Liver (tissue), 9 donors: Measurements from ENCODE around the gene RNASE3. TPM values are rescaled to one million over a fixed set of nuclear protein-coding genes. Genes with fewer than 3 reads are reported as not detected.

Source experiments
- DNase-seq: peaks from one replicate; pipeline ENCODE4 v3.0.0-alpha.2; 2017; ENCODE audit warnings: low spot score
- H3K27ac ChIP-seq, 2 donors: one replicate each; pipeline ENCODE4 v1.7.0; 2013; ENCODE audit warnings: inconsistent platforms in 2 of 2, low read length in 2 of 2, control low read depth in 1 of 2, low read depth in 1 of 2, mild to moderate bottlenecking in 1 of 2
- H3K27me3 ChIP-seq, 4 donors: one replicate each; pipeline versions ENCODE4 v1.6.1 to v1.7.0; 2013; ENCODE audit warnings: low read length in 3 of 4, inconsistent platforms in 1 of 4, mild to moderate bottlenecking in 1 of 4, moderate library complexity in 1 of 4; ENCODE audit not compliant: control insufficient read depth in 4 of 4, insufficient read depth in 4 of 4
- H3K36me3 ChIP-seq, 4 donors: one replicate each; pipeline versions ENCODE4 v1.6.1 to v1.7.0; 2013; ENCODE audit warnings: low read length in 3 of 4, mild to moderate bottlenecking in 3 of 4, low read depth in 1 of 4, moderate library complexity in 1 of 4; ENCODE audit not compliant: control insufficient read depth in 4 of 4, insufficient read depth in 3 of 4
- H3K4me1 ChIP-seq, 4 donors: one replicate each; pipeline versions ENCODE4 v1.6.1 to v1.7.0; 2013; ENCODE audit warnings: low read length in 3 of 4, mild to moderate bottlenecking in 3 of 4, moderate library complexity in 1 of 4; ENCODE audit not compliant: control insufficient read depth in 4 of 4, insufficient read depth in 4 of 4
- H3K4me3 ChIP-seq, 3 donors: one replicate each; pipeline versions ENCODE4 v1.6.1 to v1.7.0; 2013; ENCODE audit warnings: low read length in 3 of 3, control low read depth in 1 of 3, low read depth in 1 of 3, mild to moderate bottlenecking in 1 of 3
- H3K9ac ChIP-seq, 2 donors: one replicate each; pipeline ENCODE4 v1.7.0; 2013; ENCODE audit warnings: low read length in 2 of 2, mild to moderate bottlenecking in 2 of 2, moderate library complexity in 2 of 2, control low read depth in 1 of 2, low read depth in 1 of 2
- H3K9me3 ChIP-seq, 4 donors: one replicate each; pipeline versions ENCODE4 v1.6.1 to v1.7.0; 2013; ENCODE audit warnings: low read length in 3 of 4; ENCODE audit not compliant: control insufficient read depth in 4 of 4
- ATF3 ChIP-seq: IDR thresholded peaks from 2 replicates; pipeline ENCODE4 v1.6.1; 2016; ENCODE audit warnings: antibody characterized with exemption
- CTCF ChIP-seq: fragments of 150-350 bp; IDR thresholded peaks from 2 replicates; pipeline ENCODE4 v1.5.1; 2017; ENCODE audit warnings: improper control_type of control experiment, low read depth, low read length; ENCODE audit not compliant: missing input control
- EGR1 ChIP-seq, 2 donors: IDR thresholded peaks; 2 replicates each; pipeline ENCODE4 v1.6.1; 2016 to 2018; ENCODE audit warnings: antibody characterized with exemption in 2 of 2, low read depth in 2 of 2
- FOXA1 ChIP-seq: IDR thresholded peaks from 2 replicates; pipeline ENCODE4 v1.6.1; 2016; ENCODE audit warnings: antibody characterized with exemption
- FOXA2 ChIP-seq: IDR thresholded peaks from 2 replicates; pipeline ENCODE4 v1.6.1; 2016; ENCODE audit warnings: antibody characterized with exemption
- GABPA ChIP-seq, 2 donors: IDR thresholded peaks in 1 of 2; conservative IDR thresholded peaks in 1 of 2; 2 replicates each; pipeline ENCODE4 v1.6.1; 2016; ENCODE audit warnings: antibody characterized with exemption in 2 of 2, mild to moderate bottlenecking in 1 of 2, moderate library complexity in 1 of 2
- HNF4A ChIP-seq, 2 donors: conservative IDR thresholded peaks; 2 replicates each; pipeline ENCODE4 v1.6.1; 2016; ENCODE audit warnings: antibody characterized with exemption in 2 of 2, mild to moderate bottlenecking in 2 of 2
- HNF4G ChIP-seq: IDR thresholded peaks from 2 replicates; pipeline ENCODE4 v1.6.1; 2016; ENCODE audit warnings: antibody characterized with exemption
- JUND ChIP-seq, 2 donors: IDR thresholded peaks; 2 replicates each; pipeline ENCODE4 v1.6.1; 2016; ENCODE audit warnings: antibody characterized with exemption in 2 of 2
- MAX ChIP-seq: IDR thresholded peaks from 2 replicates; pipeline ENCODE4 v1.6.1; 2016; ENCODE audit warnings: antibody characterized with exemption
- NR2F2 ChIP-seq: IDR thresholded peaks from 2 replicates; pipeline ENCODE4 v1.6.1; 2016; ENCODE audit warnings: antibody characterized with exemption
- RAD21 ChIP-seq, 2 donors: IDR thresholded peaks; 2 replicates each; pipeline ENCODE4 v1.6.1; 2016; ENCODE audit warnings: antibody characterized with exemption in 2 of 2, mild to moderate bottlenecking in 2 of 2
- REST ChIP-seq: IDR thresholded peaks from 2 replicates; pipeline ENCODE4 v1.6.1; 2016; ENCODE audit warnings: antibody characterized with exemption, mild to moderate bottlenecking
- RXRA ChIP-seq, 2 donors: IDR thresholded peaks; 2 replicates each; pipeline ENCODE4 v1.6.1; 2017 to 2018; ENCODE audit warnings: antibody characterized with exemption in 2 of 2, mild to moderate bottlenecking in 1 of 2
- SP1 ChIP-seq: IDR thresholded peaks from 2 replicates; pipeline ENCODE4 v1.6.1; 2018; ENCODE audit warnings: antibody characterized with exemption, mild to moderate bottlenecking
- TAF1 ChIP-seq: conservative IDR thresholded peaks from 2 replicates; pipeline ENCODE4 v1.6.1; 2016; ENCODE audit warnings: antibody characterized with exemption, mild to moderate bottlenecking
- YY1 ChIP-seq: IDR thresholded peaks from 2 replicates; pipeline ENCODE4 v1.6.1; 2016; ENCODE audit warnings: antibody characterized with exemption, mild to moderate bottlenecking
- ZBTB33 ChIP-seq: IDR thresholded peaks from 2 replicates; pipeline ENCODE4 v1.6.1; 2016; ENCODE audit warnings: antibody characterized with exemption
- WGBS: extraction: QIAGEN DNeasy Blood & Tissue Kit; methylation state at CpG from one replicate; pipeline ENCODE4 v1.1.7; 2013; 5-methylcytosine and 5-hydroxymethylcytosine counted together
- polyA plus RNA-seq, 2 donors: library from polyadenylated mRNA; stranded (reverse) in 1 of 2; unstranded in 1 of 2; fragments of 200-250 nt in 1 of 2; fragments of >200 nt in 1 of 2; fragmentation: Nextera tagmentation in 1 of 2; extraction: Ambion mirVana in 1 of 2; gene quantifications; one replicate each; pipeline versions ENCODE4 v1.2.1 to v1.2.3, GENCODE V29; 2013 to 2015
- total RNA-seq, 2 donors: library from RNA; depleted of rRNA; stranded (reverse); fragments of >200 nt; gene quantifications; one replicate each; pipeline ENCODE4 v1.2.3, GENCODE V29; 2014
- donor health status: healthy.
- donor health status: healthy.
- donor health status: healthy.
- donor health status: healthy.
- donor health status: healthy.

The RNASE3 gene
- total and polyA plus RNA-seq, 4 donors, result 0.52 to 12.2 TPM; not detected in 2

- H3K4me1 ChIP-seq, result peaks cover 0 to 5% (median under 1%) of the 10 kb centered on the region in 4 donors
- no peak overlapping the region for H3K27ac ChIP-seq
- H3K4me3 ChIP-seq, result no peak overlapping the region
- DNase-seq, result peak; percentile 63
- no peaks in the 10 kb centered on the region for H3K9me3 ChIP-seq
- TF ChIP-seq NR2F2, result no peak
- peak; percentile 12 for TF ChIP-seq FOXA2
- TF ChIP-seq CTCF, result peak; percentile 84
- no peak for TF ChIP-seq RXRA (IDR thresholded peaks at IDR 0.05)
- TF ChIP-seq TAF1, result no peak
- TF ChIP-seq HNF4G, result no peak
- no peak for TF ChIP-seq JUND (IDR thresholded peaks at IDR 0.05)
- TF ChIP-seq ZBTB33, result no peak
- peak; percentile 24 for TF ChIP-seq FOXA1
- TF ChIP-seq HNF4A (conservative IDR thresholded peaks at IDR 0.05), result no peak
- no peak for TF ChIP-seq SP1
- TF ChIP-seq EGR1 (IDR thresholded peaks at IDR 0.05; ENCODE audit: low read depth in 2 of 2), result no peak
- no peak for TF ChIP-seq GABPA (IDR thresholded peaks at IDR 0.05 in 1 of 2, conservative IDR thresholded peaks at IDR 0.05 in 1 of 2)
- TF ChIP-seq REST, result peak; percentile 99
- no peak for TF ChIP-seq YY1
- no peak for TF ChIP-seq ATF3
- TF ChIP-seq MAX, result no peak
- TF ChIP-seq RAD21 (IDR thresholded peaks at IDR 0.05), result peak; percentile 98
- 11% methylated on average over 8 of the region's 8 CpGs for WGBS
- no peak overlapping the region for H3K9ac ChIP-seq
- H3K27me3 ChIP-seq, result no peaks in the 10 kb centered on the region
- no peaks in the 10 kb centered on the region for H3K36me3 ChIP-seq
These were observed 35.4 kb upstream of the RNASE3 start for GRCh38 chr14:20855652-20856291.
